GM19467 (cell line): ENCODE measurements around the gene ZNF462.
"Not testable (repeated sequence)": the region's sequence is repeated elsewhere in the genome, so short reads cannot be mapped to it uniquely, and the experiment has no call there.

Experiments used
- ATAC-seq: cut with Tn5 transposase; IDR thresholded peaks from one replicate; pipeline ENCODE4 v1.9.1; 2021; ENCODE audit warnings: mild to moderate bottlenecking, moderate library complexity; ENCODE audit not compliant: unreplicated experiment

ZNF462 gene

GRCh38 chr9:106885451-106885850 lies 22.5 kb downstream of the ZNF462 start:
- ATAC-seq = no peak

GRCh38 chr9:106886111-106887046 lies 23.4 kb downstream of the ZNF462 start:
- no peak for ATAC-seq

DNA sequence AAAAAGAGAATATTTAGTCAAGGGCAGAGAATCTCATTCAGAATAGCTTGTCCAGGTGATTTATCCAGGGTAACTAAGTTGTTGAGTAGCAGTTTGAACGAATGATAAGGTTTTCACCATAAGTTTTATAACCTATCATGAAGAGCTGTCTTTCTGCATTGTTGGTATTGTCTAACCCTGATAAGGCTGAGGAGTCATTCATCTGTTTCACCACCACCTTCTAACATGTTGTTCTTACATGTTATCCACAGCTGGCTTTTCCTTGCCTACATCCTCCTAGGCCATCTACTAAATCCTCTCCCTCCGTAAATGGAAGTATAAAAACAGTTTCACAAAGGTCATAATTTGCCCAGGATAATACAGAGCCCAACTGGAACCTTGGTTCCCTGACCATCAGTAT lies 24.1 kb downstream of the ZNF462 start:
- no peak for ATAC-seq

DNA sequence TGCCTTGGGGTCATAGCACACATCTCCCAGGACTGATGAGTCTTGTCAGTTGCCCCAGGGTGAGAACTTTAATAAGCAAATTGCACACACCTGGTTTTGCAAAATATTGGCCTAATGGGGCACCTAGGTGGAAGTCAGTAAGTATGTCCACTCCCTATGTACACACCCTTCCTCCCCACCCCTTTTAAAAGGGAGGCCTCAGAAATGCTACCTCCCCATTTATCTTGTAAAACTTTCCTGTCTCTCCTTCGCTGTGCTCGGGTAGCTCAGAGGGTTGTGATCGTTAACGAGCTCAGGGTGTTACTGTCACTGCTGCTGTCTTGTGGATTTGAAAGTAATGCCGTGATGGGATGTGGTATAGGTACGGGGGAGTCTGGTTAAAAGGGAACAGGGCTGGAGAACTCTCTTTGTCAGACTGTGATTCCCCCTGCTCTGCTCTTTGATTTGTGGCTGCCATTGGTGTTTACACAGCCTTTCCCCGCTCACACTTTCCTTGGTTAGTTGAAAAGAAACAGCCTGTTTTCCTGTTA lies 26.2 kb downstream of the ZNF462 start:
- no peak for ATAC-seq

- ATAC-seq = no peak
These were observed 27.6 kb downstream of the ZNF462 start for GRCh38 chr9:106890608-106891007.

DNA sequence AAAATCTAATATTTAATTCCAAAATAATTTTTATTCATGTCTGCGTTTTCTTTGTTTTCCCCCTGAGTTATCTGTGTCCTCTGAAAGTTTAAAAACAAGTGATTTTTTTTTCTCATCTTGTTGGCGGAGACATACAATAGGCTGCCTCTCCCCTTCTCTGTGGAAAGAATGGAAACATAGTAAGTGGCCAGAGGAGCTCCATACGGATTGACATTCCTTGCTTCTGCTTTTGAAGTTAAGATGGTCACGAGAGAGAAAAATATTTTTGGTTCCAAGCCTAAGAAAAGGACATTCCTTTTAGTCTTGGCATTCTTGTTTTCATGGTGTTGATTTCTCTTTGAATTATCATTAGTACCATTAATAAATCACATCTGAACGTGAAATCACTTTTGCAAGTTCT lies 28.3 kb downstream of the ZNF462 start:
- ATAC-seq = no peak

- ATAC-seq = no peak
These were observed 29.7 kb downstream of the ZNF462 start for GRCh38 chr9:106892632-106893031.

DNA sequence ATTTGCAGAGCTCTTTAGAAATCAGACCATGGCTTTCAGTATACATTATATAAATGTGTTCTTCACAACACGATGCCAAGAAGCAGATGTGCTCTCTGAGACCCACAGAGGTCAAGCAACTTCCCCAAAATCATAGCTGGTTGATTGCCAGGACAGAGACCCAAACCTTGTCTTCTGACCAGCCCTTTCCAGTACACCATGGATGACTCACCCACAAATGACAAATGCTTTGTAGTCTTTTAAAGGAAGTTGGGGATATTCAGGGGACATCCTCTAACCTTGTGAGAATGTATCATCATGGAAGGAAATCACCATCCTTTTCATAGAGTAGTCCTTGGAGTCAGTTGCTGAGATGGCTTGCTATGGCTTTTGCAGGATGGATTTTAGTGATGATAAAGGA lies 30.1 kb downstream of the ZNF462 start:
- ATAC-seq = no peak

GRCh38 chr9:106896695-106897094 lies 33.7 kb downstream of the ZNF462 start:
- ATAC-seq = no peak

- no peak for ATAC-seq
These were observed 34.3 kb downstream of the ZNF462 start for GRCh38 chr9:106897236-106897635.

GRCh38 chr9:106897751-106898150 lies 34.8 kb downstream of the ZNF462 start:
- ATAC-seq = no peak

DNA sequence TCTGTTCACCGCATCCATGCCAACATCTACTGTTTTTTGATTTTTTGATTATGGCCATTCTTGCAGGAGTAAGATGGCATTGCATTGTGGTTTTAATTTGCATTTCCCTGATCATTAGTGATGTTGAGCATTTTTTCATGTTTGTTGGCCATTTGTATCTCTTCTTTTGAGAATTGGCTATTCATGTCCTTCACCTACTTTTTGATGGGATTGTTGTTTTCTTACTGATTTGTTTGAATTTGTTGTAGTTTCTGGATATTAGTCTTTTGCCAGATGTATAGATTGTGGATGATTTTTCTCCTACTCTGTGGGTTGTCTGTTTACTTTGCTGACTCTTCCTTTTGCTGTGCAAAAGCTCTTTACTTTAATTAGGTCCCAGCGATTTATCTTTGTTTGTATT lies 37.6 kb downstream of the ZNF462 start:
- not testable (repeated sequence) for ATAC-seq

- no peak for ATAC-seq
These were observed 43.2 kb downstream of the ZNF462 start for GRCh38 chr9:106906129-106906528.

- no peak for ATAC-seq
These were observed 49.0 kb downstream of the ZNF462 start for GRCh38 chr9:106911951-106912350.

DNA sequence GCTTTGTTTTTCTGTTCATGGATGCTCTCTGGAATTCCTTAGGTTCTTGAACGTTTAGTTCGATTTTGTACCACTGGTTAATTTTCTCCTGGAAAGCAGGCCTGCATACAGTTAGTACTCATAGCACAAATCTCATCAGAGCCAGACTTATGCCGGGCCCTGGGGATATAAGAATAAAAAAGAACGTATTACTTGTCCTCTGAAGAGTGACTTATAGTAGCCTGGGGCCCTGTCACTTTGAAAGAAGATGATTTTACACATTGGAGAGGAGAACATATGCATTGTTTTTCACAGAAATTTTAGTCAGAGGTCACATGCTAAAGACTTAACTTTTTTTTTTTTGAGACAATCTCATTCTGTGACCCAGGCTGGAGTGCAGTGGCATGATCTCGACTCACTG lies 50.3 kb downstream of the ZNF462 start:
- no peak for ATAC-seq

DNA sequence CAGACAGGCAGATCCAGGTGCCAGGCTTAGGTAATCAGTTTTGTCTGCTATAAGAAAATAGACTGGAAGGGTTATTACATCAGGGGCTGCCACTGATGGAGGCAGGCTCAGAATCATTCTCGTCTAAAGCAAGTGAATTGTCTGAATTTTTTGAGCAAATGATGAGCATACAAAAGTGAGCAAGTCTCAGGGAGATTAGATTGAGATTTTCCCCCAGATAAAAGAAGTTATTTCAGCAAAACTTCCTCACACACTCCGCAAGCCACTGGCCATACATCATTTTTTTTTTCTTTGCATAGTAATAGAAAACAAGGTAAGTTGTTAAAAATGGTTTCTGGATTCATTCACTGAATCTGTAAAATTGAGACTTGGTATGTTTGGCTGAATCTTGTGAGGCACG lies 52.9 kb downstream of the ZNF462 start:
- ATAC-seq = no peak

DNA sequence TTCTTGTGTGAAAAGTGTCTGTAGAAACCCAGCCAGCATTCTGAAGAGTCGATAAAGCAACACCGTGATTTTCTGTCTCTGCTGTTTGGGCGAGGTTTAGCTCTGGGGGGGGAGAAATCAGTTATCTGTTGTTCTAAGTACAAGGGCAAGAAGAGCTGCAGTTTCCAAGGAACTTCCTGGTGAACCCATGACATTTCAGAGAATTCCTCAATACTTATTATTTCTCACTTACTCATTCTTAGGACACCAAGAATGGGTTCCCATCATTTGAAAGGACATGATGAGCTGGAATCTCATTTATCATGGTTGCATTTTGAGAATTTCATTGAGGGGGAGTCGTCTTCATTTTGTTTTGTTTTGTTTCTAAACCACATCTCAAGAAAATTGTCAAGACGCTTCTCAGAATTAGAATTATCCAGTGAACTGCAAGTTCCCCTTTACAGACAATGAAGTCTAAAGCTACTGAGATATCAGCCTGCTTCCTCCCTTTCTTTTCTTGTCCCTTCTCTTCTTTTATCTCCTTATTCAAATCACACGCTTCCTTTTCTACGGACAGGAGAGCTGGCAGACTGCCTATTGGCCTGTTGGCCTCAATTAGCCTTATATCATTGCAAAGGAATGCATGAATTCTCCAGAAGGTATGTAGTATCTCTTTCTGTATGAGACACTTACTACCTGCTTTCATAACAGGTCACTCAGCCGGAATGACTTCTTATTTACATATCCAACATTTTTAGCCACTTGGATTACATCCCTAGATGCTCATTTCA lies 53.7 kb downstream of the ZNF462 start:
- ATAC-seq = no peak

DNA sequence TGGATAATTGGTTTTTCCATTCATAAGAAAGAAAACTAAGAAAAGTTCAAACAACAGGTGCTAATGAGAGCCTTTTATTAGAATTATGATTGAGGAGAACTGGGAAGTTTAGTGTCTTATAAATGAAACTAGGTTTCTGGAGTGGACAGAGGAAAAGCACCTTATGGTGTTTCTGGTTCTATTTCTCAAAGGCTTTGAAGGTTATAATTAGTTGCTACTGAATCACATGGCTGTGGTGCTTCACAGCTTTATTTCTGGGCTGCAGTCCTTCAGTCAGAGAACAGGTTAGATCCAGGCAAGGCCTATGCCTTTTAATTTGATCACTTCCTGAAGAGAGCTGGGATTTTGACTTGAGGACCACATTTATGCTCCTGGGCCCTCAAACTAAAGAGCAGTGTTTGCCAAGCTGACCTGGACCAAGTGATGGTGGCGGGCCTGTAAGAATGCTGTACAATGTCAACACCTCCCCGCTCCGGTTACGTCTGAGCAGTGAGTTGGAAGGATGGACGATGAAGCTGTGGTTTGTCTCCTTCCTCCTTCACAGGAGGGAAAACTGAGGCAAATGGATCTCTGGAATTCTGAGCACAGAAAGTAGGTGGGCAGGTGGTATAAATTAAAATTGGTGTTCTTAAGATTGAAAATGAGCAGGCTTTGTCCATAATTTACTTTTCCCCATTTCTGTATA lies 56.0 kb downstream of the ZNF462 start:
- no peak for ATAC-seq

GRCh38 chr9:106920091-106920490 lies 57.1 kb downstream of the ZNF462 start:
- ATAC-seq = no peak

DNA sequence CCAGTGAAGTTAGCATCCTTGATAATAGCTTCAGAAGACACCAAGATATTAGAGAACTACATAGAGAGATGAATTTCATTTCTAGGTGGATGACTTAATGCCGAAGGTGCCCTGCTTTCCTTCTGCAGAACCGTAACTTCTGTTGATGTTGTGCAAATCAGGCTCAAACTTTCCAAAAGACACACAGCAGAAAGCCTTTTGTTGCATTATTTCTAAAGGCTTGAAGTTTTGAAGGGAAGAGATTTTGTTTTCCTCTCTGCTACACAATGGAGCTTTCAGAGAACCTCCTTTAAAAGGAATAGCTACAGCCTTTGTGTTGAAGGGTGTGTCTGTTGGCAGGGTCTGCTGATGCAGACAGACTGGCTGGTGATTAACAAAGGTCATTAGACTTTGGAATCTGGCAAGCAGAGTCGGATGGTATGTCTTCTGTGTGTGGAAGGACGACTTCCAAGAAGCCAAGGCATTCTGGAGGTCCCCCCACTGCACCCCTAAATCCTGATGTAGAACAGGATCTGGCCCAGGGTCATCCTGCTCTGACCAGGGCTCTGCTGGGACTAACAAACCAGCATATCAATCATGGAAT lies 57.8 kb downstream of the ZNF462 start:
- ATAC-seq = no peak
